GM12873 (cell line): ENCODE data around the gene JAM2.

Experiments used
- CTCF ChIP-seq: IDR thresholded peaks from 2 replicates; pipeline ENCODE4 v1.5.1; 2012; ENCODE audit warnings: low read depth, mild to moderate bottlenecking, moderate library complexity, low read length, control low read depth; ENCODE audit not compliant: insufficient read depth; ENCODE audit errors: missing control alignments

JAM2 gene

GRCh38 chr21:25709684-25710265, 70.7 kb downstream of the JAM2 start:
- no peak for TF ChIP-seq CTCF

GRCh38 chr21:25710550-25710949, 71.5 kb downstream of the JAM2 start:
- no peak for TF ChIP-seq CTCF

GRCh38 chr21:25717491-25718147, 78.6 kb downstream of the JAM2 start:
- no peak for TF ChIP-seq CTCF

- no peak for TF ChIP-seq CTCF
Observed at GRCh38 chr21:25721987-25722386, 82.9 kb downstream of the JAM2 start.

GRCh38 chr21:25722631-25723030, 83.6 kb downstream of the JAM2 start:
- TF ChIP-seq CTCF: no peak

GRCh38 chr21:25732091-25732760, 93.2 kb downstream of the JAM2 start:
- TF ChIP-seq CTCF: no peak

GRCh38 chr21:25733859-25734653, 95.0 kb downstream of the JAM2 start:
- no peak for TF ChIP-seq CTCF
